Astrocyte (in vitro differentiated cells and primary cell): ENCODE results near the gene BCL2A1. TPM values are rescaled to one million over a fixed set of nuclear protein-coding genes. Genes with fewer than 3 reads are reported as not detected.

Experiments used
- DNase-seq: peaks from one replicate; pipeline ENCODE4 v3.0.0-alpha.2; 2010; ENCODE audit warnings: low read depth
- FAIRE-seq: peaks from 2 replicates; lab custom pipeline; 2011; peaks lifted over from hg19 to GRCh38; lab: Jason Lieb, UNC
- H2AFZ ChIP-seq: 2 replicates; pipeline ENCODE4 v1.6.0; 2012; ENCODE audit warnings: low read depth, low read length, inconsistent platforms
- H3K27ac ChIP-seq: 2 replicates; pipeline ENCODE4 v1.5.1; 2011; ENCODE audit warnings: low read depth, low read length, inconsistent platforms
- H3K27me3 ChIP-seq: 2 replicates; pipeline ENCODE4 v1.6.0; 2011; ENCODE audit warnings: low read length, inconsistent platforms; ENCODE audit not compliant: insufficient read depth
- H3K36me3 ChIP-seq: 2 replicates; pipeline ENCODE4 v1.5.1; 2011; ENCODE audit warnings: low read length, inconsistent platforms; ENCODE audit not compliant: insufficient read depth
- H3K4me1 ChIP-seq: 2 replicates; pipeline ENCODE4 v1.5.1; 2011; ENCODE audit warnings: low read length, inconsistent platforms; ENCODE audit not compliant: insufficient read depth
- H3K4me2 ChIP-seq: 2 replicates; pipeline ENCODE4 v1.6.0; 2012; ENCODE audit warnings: low read length, inconsistent platforms
- H3K4me3 ChIP-seq: 2 replicates; pipeline ENCODE4 v1.5.1; 2011; ENCODE audit warnings: low read depth, mild to moderate bottlenecking, low read length, inconsistent platforms; ENCODE audit not compliant: insufficient read depth
- H3K79me2 ChIP-seq: 2 replicates; pipeline ENCODE4 v1.6.0; 2012; ENCODE audit warnings: mild to moderate bottlenecking, low read length, inconsistent platforms; ENCODE audit not compliant: insufficient read depth
- H3K9ac ChIP-seq: 2 replicates; pipeline ENCODE4 v1.6.0; 2012; ENCODE audit warnings: mild to moderate bottlenecking, low read length, inconsistent platforms
- H3K9me3 ChIP-seq: 2 replicates; pipeline ENCODE4 v1.5.1; 2012; ENCODE audit warnings: low read depth, mild to moderate bottlenecking, low read length, inconsistent platforms; ENCODE audit not compliant: insufficient read depth
- H4K20me1 ChIP-seq: 2 replicates; pipeline ENCODE4 v1.6.0; 2012; ENCODE audit warnings: low read length, inconsistent platforms; ENCODE audit not compliant: insufficient read depth
- H3K27ac Mint-ChIP-seq: one replicate; pipeline ENCODE4 v1.8.0; 2021; ENCODE audit warnings: mild to moderate bottlenecking, mixed read lengths; ENCODE audit not compliant: unreplicated experiment
- H3K27me3 Mint-ChIP-seq: one replicate; pipeline ENCODE4 v1.8.0; 2021; ENCODE audit warnings: low read depth, mixed read lengths; ENCODE audit not compliant: unreplicated experiment
- H3K36me3 Mint-ChIP-seq: one replicate; pipeline ENCODE4 v1.8.0; 2021; ENCODE audit warnings: low read depth, mixed read lengths; ENCODE audit not compliant: unreplicated experiment
- H3K4me1 Mint-ChIP-seq: one replicate; pipeline ENCODE4 v1.8.0; 2021; ENCODE audit warnings: low read depth, mixed read lengths; ENCODE audit not compliant: unreplicated experiment
- H3K4me3 Mint-ChIP-seq: one replicate; pipeline ENCODE4 v1.8.0; 2021; ENCODE audit warnings: mild to moderate bottlenecking, moderate library complexity, mixed read lengths; ENCODE audit not compliant: unreplicated experiment
- H3K9me3 Mint-ChIP-seq: one replicate; pipeline ENCODE4 v1.8.0; 2021; ENCODE audit warnings: mild to moderate bottlenecking, mixed read lengths; ENCODE audit not compliant: unreplicated experiment
- EZH2 ChIP-seq: IDR thresholded peaks from 2 replicates; pipeline ENCODE4 v1.6.1; 2012; ENCODE audit warnings: mild to moderate bottlenecking, low read length, inconsistent platforms; ENCODE audit not compliant: insufficient read depth
- total RNA-seq: library from RNA; stranded (reverse); gene quantifications from 2 replicates; pipeline ENCODE4 v1.2.1, GENCODE V29; 2021
- TF ChIP-seq, protein P1 (sequence below): IDR thresholded peaks from 2 replicates; pipeline ENCODE4 v1.5.1; 2011; ENCODE audit warnings: low read depth, mild to moderate bottlenecking, inconsistent platforms, low read length, moderate library complexity; ENCODE audit not compliant: insufficient read depth

BCL2A1 gene
- total RNA-seq, 1 donor from 2014 or later = not detected

GRCh38 chr15:79943820-79944219, 27.2 kb downstream of the BCL2A1 start:
- Histone ChIP-seq H2AFZ (no peak overlapping the region), H3K27ac (no peak overlapping the region), H3K9me3 (no peaks in the 10 kb centered on the region), H4K20me1 (no peaks in the 10 kb centered on the region), H3K36me3 (no peaks in the 10 kb centered on the region), H3K9ac (no peak overlapping the region), H3K4me2 (no peak overlapping the region), H3K4me3 (no peak overlapping the region), H3K79me2 (no peaks in the 10 kb centered on the region), H3K27me3 (no peaks in the 10 kb centered on the region), H3K4me1 (peaks cover 3% of the 10 kb centered on the region)
- Mint-ChIP-seq H3K4me3 (no peak overlapping the region), H3K4me1 (peaks cover 29% of the 10 kb centered on the region), H3K36me3 (no peaks in the 10 kb centered on the region), H3K27ac (peak overlapping the region; percentile 73), H3K9me3 (no peaks in the 10 kb centered on the region), H3K27me3 (no peaks in the 10 kb centered on the region)
- DNase-seq (peak; percentile 23), FAIRE-seq (no peak)
- TF ChIP-seq, protein P1, sequence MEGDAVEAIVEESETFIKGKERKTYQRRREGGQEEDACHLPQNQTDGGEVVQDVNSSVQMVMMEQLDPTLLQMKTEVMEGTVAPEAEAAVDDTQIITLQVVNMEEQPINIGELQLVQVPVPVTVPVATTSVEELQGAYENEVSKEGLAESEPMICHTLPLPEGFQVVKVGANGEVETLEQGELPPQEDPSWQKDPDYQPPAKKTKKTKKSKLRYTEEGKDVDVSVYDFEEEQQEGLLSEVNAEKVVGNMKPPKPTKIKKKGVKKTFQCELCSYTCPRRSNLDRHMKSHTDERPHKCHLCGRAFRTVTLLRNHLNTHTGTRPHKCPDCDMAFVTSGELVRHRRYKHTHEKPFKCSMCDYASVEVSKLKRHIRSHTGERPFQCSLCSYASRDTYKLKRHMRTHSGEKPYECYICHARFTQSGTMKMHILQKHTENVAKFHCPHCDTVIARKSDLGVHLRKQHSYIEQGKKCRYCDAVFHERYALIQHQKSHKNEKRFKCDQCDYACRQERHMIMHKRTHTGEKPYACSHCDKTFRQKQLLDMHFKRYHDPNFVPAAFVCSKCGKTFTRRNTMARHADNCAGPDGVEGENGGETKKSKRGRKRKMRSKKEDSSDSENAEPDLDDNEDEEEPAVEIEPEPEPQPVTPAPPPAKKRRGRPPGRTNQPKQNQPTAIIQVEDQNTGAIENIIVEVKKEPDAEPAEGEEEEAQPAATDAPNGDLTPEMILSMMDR = no peak
- TF ChIP-seq EZH2 = no peak

DNA sequence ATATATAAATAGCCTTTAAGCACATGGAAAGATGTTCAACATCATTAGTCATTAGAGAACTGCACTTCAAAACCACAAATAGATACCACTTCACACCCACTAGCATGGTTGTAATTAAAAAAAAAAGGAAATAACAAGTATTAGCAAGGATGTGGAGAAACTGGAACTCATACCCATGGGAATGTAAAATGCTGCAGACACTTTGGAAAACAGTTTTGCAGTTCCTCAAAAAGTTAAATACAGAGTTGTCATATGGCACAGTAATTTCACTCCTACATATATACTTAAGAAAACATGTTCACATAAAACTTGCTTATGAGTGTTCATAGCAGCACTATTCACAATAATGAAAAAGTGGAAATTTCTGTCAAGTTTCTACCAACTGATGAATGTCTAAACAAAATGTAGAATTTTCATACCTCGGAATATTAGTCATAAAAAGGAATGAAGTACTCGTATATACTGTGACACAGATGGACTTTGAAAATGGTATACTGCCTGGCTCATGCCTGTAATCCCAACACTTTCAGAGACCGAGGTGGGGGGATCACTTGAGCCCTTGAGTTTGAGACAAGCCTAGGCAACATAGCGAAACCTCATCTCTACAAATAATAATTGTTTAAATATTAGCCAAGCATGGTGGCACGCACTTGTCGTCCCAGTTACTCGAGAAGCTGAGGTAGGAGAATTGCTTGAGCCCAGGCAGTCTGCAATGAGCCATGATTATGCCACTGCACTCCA, 28.1 kb downstream of the BCL2A1 start:
- H3K27ac ChIP-seq = no peak overlapping the region
- H2AFZ ChIP-seq = no peak overlapping the region
- TF ChIP-seq, protein P1 = no peak
- TF ChIP-seq EZH2 = no peak
- no peak overlapping the region for H3K9ac ChIP-seq
- Mint-ChIP-seq H3K27me3 (no peaks in the 10 kb centered on the region), H3K27ac (peak overlapping the region; percentile 73), H3K36me3 (no peaks in the 10 kb centered on the region), H3K9me3 (no peaks in the 10 kb centered on the region), H3K4me3 (no peak overlapping the region), H3K4me1 (peaks cover 20% of the 10 kb centered on the region)
- FAIRE-seq (no peak), DNase-seq (peak; percentile 51)
- H3K4me3 ChIP-seq = no peak overlapping the region
- no peaks in the 10 kb centered on the region for H3K9me3 ChIP-seq
- H3K4me2 ChIP-seq = peak overlapping the region; percentile 6
- H3K27me3 ChIP-seq = no peaks in the 10 kb centered on the region
- H3K4me1 ChIP-seq = peaks cover 3% of the 10 kb centered on the region
- no peaks in the 10 kb centered on the region for H4K20me1 ChIP-seq
- H3K36me3 ChIP-seq = no peaks in the 10 kb centered on the region
- H3K79me2 ChIP-seq = no peaks in the 10 kb centered on the region

GRCh38 chr15:79939399-79939798, 31.6 kb downstream of the BCL2A1 start:
- Mint-ChIP-seq H3K27ac (no peak overlapping the region), H3K4me3 (no peak overlapping the region), H3K36me3 (no peaks in the 10 kb centered on the region), H3K4me1 (peaks cover 30% of the 10 kb centered on the region), H3K27me3 (no peaks in the 10 kb centered on the region), H3K9me3 (no peaks in the 10 kb centered on the region)
- Histone ChIP-seq H4K20me1 (no peaks in the 10 kb centered on the region), H3K79me2 (no peaks in the 10 kb centered on the region), H3K4me3 (no peak overlapping the region), H3K4me1 (peaks cover 3% of the 10 kb centered on the region), H3K9me3 (no peaks in the 10 kb centered on the region), H3K9ac (no peak overlapping the region), H3K27ac (no peak overlapping the region), H3K27me3 (no peaks in the 10 kb centered on the region), H3K36me3 (no peaks in the 10 kb centered on the region), H2AFZ (no peak overlapping the region), H3K4me2 (no peak overlapping the region)
- TF ChIP-seq, protein P1 = no peak
- no peak for TF ChIP-seq EZH2
- DNase-seq (no peak), FAIRE-seq (no peak)
